HG02973 (cell line): ENCODE measurements around the gene PDXDC1.
"Not testable (repeated sequence)": the region's sequence is repeated elsewhere in the genome, so short reads cannot be mapped to it uniquely, and the experiment has no call there.

Experiments used
- ATAC-seq: cut with Tn5 transposase; IDR thresholded peaks from one replicate; pipeline ENCODE4 v1.9.1; 2021; ENCODE audit warnings: moderate library complexity; ENCODE audit not compliant: unreplicated experiment

PDXDC1 gene

DNA sequence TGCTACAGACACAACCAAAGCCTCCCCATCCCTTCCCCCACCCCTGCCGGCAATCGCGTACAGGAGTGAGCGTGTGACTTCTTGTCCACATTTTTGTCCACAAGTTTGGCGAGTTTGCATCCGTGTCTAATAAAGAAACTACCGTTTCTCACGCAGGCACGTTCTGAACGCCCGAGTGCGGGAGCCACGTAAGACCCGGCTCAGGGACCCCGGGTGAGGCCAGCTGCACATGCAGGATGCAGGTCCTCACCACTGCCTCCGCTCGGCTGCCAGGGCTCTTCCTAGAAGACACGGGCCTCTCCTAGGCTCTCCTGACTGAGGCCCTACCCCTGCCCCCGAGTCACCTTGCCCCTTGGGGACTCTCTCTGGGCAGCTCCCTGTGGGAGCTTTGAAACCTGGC lies 174.0 kb downstream of the PDXDC1 start:
- not testable (repeated sequence) for ATAC-seq

DNA sequence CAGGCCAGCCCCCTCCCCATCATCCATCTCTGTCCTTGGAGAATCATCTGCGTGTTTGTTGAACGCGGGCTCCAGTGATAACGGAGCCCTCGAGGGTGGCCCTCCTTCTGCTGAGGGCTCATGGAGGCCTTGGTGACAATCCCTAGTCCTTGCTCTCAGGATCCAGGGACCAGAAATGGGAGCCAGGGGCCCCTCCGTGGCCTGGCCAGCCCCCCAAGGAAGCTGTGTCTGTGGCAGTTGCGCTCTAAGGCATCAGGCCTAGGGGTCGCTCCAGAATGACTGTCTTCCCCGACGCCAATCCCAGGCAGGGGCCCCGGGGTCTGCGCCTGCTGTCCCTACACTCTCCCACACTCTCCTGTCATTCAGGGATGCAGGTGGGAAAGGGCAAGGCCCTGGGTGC lies 174.4 kb downstream of the PDXDC1 start:
- ATAC-seq = not testable (repeated sequence)

DNA sequence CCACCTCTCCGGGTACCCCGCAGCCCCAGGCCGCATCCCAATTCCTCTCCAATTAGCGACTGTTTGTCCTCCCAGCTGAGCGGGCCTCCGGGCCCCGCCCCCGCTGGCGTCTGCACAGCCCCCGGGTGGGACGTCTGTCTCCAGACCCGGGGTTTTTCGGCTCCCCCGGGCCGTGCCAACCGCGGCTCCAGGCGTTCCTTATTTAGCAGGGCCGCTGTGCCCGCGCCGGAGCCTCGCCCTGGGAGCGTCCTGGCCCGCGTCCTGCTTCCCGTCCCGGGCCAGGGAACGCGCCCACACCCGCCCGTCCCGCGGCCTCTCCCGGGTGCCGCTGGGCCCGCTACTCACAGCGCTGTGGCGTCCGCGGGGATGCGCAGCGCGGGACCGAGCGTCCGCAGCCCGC lies 179.2 kb downstream of the PDXDC1 start:
- ATAC-seq = not testable (repeated sequence)

DNA sequence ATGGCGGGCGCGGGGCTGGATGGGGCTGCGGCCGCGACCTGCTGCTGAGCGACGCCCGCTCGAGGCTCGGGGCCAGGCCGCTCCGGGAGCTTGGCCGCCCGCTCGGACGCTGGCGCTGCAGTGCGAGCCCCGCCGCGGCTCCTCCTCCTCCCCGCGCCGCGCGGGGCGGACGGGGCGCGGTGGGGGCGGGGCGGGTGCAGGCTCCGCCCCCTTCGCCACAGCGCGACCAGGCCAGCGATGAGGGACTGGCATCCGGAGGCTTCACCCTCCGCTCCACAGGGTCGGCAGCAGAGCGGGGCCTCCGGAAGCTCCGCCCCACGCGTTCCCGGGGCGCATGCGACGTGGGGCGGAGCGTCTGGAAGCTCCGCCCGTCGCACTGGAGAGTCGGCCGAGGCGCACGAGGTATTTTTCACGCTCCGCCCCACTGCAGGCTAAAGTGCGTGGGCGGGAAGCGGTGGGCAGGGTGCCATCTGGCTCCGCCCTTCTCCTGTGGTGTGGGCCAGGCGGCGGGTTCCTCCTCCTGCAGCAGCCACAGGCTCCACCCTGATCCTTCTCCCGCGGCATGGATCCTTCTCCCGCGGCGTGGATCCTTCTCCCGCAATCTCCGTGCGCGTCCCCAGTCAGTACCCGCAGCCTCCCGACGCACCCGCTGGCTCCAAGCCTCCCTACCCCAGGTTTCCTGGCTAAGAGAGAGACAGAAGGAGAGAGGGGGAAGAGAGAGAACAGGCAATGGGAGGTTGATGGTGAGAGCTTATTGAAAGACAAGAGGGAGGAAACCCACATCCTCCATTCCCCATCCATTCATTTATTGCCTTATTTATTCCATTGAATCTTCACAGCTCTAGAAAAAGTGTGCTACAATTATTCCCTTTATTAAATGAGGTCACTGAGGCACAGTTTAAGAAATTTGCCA lies 180.1 kb downstream of the PDXDC1 start:
- not testable (repeated sequence) for ATAC-seq

DNA sequence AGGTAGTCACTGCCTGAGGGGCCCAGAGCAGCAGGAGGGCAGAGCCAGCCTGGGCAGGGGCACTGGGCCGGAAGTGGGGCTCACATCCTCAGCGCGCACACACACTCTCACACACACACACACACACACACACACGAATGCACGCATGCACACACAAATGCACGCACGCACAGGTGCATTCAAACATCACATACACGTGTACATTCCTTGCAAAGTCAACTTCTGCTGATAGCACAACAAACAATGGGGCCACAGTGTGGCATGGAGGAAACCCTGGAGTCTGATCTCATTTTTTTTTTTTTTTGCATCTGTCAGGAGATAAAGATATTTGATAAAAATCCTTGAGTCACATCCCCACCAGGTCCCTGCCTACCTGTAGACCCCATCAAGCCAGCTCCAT lies 182.8 kb downstream of the PDXDC1 start:
- not testable (repeated sequence) for ATAC-seq

DNA sequence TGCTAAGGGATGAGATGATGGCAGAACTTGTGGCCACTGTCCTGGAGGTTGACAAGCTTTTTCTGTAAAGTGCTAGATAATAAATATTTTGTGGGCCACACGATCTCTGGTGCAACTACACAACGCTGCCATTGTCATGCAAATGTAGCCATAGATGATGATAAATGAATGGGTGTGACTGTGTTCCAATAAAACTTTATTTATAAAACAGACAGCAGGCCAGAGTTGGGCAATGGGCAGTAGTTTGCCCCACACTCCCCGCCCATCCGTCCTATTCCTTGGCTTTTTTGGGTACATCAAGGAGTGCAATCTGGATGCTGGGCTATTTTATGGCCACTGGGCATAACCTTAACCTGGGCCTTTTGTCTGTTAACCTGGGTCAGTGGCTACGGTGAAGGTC lies 184.8 kb downstream of the PDXDC1 start:
- not testable (repeated sequence) for ATAC-seq

DNA sequence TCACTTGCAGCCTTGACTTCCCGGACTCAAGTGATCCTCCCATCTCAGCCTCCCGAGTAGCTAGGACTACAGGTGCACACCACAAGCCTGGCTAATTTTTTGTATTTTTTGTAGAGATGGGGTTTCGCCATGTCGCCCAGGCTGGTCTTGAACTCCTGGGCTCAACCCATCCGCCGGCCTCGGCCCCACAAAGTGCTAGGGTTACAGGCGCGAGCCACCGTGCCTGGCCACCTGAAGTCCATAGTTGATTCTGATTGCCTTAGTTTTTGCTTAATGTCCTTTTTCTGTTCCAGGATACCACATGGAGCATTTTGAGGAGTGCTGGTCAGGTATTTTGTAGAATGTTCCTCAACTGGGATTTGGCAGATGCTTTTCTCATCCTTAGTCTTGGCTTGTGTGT lies 185.7 kb downstream of the PDXDC1 start:
- not testable (repeated sequence) for ATAC-seq

DNA sequence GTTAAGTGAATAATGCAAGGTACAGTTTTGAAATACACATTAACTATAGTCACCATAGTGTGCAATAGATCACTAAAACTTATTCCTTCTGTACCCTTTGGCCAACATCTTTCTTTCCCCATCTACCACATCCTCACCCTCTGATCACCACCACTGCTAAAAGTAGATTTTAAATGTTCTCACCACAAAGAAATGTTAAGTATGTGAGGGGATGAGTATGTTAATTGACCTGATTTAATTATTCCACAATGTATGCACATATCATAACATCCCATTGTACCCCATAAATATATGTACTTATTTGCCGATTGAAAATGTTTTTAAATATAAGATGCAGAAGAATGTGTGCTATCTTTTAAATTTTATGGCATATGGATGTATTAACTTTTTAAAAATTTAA lies 188.2 kb downstream of the PDXDC1 start:
- ATAC-seq = not testable (repeated sequence)

DNA sequence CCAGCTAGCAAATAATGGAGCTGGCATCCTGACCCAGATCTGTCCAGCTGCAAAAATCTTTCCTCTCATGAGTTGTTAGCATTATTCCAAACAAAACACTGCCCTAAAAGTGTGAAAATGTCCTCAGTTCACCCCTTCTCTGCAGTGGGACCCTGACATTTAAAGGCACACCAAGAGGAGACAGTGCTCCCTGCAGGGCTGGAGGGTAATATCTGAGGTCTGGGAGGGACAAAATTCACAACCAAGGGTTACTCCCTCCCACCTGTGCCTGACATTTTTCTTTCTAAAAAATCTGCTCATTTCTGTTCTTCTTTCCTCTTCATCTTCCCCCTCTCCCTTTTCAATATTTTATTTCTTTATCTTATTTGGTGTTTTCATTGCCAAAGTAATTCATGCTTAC lies 191.4 kb downstream of the PDXDC1 start:
- ATAC-seq = not testable (repeated sequence)

DNA sequence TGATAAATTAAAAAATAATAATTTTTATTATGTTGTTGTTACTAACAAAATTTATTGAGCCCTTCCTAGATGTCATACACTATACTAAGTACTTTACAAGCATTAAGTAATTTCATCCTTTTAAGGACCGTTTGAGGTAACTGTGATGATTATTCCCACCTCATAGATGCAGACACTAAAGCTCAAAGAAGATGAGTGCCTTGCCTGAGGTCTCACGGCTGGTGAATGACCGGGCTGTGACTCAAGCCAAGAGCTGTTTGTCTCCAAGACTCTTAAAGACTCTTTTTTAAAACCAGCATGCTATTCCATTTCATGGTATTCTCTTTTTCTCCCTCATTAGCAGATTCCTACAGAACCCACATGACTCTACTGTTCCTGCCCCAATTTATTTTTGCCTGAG lies 193.5 kb downstream of the PDXDC1 start:
- ATAC-seq = not testable (repeated sequence)

DNA sequence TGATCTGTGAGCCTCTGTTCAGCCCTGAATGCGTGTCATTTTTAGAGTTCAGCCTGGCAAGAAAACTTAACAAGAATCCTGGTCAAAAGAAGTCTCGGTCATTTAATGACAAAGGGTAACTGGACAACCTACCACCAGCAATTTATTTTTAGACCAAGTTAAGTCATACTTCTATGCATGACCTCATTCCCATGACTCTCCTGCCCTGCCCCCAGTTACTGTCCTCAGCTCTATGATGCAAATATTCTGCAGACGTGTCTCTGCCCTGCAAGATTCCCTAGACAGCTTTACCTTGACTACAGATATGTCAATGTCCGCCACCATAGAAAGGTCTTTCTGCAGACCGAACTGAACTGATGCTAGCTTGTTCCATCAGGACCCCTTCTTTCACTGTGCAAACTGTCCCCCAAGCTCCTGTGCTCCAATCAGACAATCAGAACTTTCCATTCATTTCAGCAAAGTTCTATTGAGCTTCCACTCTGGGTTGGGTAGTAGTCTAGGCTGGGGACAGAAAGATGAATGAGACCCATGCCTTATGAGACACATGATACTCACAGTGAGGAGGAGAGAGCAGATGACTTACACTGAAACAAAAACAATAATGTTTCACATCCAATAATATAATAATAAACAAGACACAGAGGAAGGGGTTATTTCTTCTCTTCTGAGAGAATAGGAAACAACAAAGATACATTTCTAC lies 194.3 kb downstream of the PDXDC1 start:
- ATAC-seq = not testable (repeated sequence)

DNA sequence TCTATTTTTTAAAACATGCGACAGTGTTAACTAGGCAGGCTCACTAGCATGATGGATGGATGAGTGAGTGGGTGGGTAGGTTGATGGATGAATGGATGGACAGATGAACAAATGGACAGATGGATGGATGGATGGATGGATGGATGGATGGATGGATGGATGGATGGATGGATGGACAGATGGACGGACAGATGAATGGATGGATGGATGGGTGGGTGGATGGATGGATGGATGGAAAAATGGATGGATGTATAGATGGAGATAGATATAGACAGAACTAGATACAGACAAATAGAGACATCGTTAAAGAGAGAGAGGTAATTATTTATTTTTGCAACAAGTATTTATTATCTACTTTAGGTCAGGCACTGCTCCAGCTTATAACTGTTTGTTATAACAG lies 205.1 kb downstream of the PDXDC1 start:
- not testable (repeated sequence) for ATAC-seq

DNA sequence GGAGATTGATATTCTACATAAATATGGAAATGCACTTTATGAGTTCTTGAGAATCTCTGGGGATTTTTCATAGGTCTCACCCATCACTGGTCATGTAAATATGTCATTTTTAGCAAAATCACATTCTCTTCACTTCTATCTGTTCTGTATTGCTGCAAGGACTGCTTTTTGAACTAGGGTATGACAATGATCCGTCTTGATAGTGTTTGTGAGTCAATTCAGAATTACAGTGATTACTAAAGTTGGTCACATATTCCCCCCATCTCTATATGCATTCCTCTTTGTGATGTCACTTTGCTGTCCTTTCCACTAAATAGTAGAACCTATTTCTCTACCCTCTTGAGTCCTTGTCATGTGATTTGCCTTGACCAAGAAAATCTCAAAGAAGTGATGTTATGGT lies 206.1 kb downstream of the PDXDC1 start:
- ATAC-seq = not testable (repeated sequence)

DNA sequence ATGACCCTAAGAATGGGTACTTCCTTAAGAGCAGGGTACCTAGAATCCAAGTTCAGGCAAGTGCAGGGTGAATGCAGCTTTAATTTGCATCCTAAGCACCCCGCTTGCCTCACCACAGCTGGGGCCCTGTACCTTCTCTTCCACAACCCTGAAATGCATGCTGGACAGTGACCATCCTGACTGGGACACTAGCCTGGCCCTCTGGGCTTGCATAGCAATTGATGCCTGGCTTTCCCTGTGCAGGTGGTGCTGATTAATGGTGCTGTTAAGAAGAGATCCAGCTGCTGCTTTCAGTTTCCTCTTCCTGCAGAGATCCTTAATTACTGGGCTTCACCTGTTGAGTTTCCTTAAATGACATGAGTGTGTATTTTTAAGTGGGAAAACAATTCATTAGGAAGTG lies 209.2 kb downstream of the PDXDC1 start:
- not testable (repeated sequence) for ATAC-seq
